SK-N-SH (cell line): Measurements from ENCODE around the gene RCBTB2.

Experiments
- CTCF ChIP-seq: fragments of 200-600 bp; sonication (generic); IDR thresholded peaks from 2 replicates; pipeline ENCODE4 v1.6.1; 2017; ENCODE audit warnings: antibody characterized with exemption, mild to moderate bottlenecking, moderate library complexity
- ELF1 ChIP-seq: IDR thresholded peaks from 2 replicates; pipeline ENCODE4 v1.4.0; 2012
- FOXJ3 ChIP-seq: sonication (generic); formaldehyde crosslinking; IDR thresholded peaks from 2 replicates; pipeline ENCODE4 v1.5.1; 2020; ENCODE audit warnings: mild to moderate bottlenecking, missing genetic modification reagents
- GATA2 ChIP-seq: sonication (generic); formaldehyde crosslinking; IDR thresholded peaks from 2 replicates; pipeline ENCODE4 v1.5.0; 2020; ENCODE audit warnings: mild to moderate bottlenecking, missing genetic modification reagents
- IRF3 ChIP-seq: fragments of 150-350 bp; IDR thresholded peaks from 2 replicates; pipeline ENCODE4 v1.6.1; 2016; ENCODE audit warnings: mild to moderate bottlenecking, low read depth, low read length
- JUND ChIP-seq: IDR thresholded peaks from 2 replicates; pipeline ENCODE4 v1.4.0; 2012
- MXI1 ChIP-seq: IDR thresholded peaks from 2 replicates; pipeline ENCODE4 v1.6.1; 2012; ENCODE audit warnings: mild to moderate bottlenecking, low read depth, low read length, improper control_type of control experiment
- POLR2AphosphoS5 ChIP-seq: IDR thresholded peaks from 2 replicates; pipeline ENCODE4 v1.6.1; 2012; ENCODE audit warnings: low read depth, low read length
- RAD21 ChIP-seq: IDR thresholded peaks from 2 replicates; pipeline ENCODE4 v1.6.1; 2012; ENCODE audit warnings: mild to moderate bottlenecking, low read length
- RXRA ChIP-seq: IDR thresholded peaks from 2 replicates; pipeline ENCODE4 v1.4.0; 2012; ENCODE audit warnings: low read depth, mild to moderate bottlenecking, borderline replicate concordance
- TAF1 ChIP-seq: IDR thresholded peaks from 2 replicates; pipeline ENCODE4 v1.6.1; 2012; ENCODE audit warnings: low read depth, mild to moderate bottlenecking, low read length, moderate library complexity, borderline replicate concordance
- YY1 ChIP-seq: IDR thresholded peaks from 2 replicates; pipeline ENCODE4 v1.4.0; 2012; ENCODE audit warnings: low read depth, mild to moderate bottlenecking
- ZBTB33 ChIP-seq: IDR thresholded peaks from 2 replicates; pipeline ENCODE4 v1.4.0; 2012; ENCODE audit warnings: low read depth, borderline replicate concordance

- no peak for TF ChIP-seq TAF1
- TF ChIP-seq CTCF: no peak
- TF ChIP-seq POLR2AphosphoS5: no peak
- no peak for TF ChIP-seq JUND
- TF ChIP-seq RXRA: no peak
- TF ChIP-seq ZBTB33: no peak
- no peak for TF ChIP-seq GATA2 (CRISPR knock-in tag)
- TF ChIP-seq ELF1: no peak
- no peak for TF ChIP-seq FOXJ3
- TF ChIP-seq YY1: no peak
- no peak for TF ChIP-seq MXI1
- TF ChIP-seq RAD21: no peak
- TF ChIP-seq IRF3: no peak
Observed at GRCh38 chr13:48547663-48548092, 14.8 kb upstream of the RCBTB2 start.
